ENCODE data around the gene THSD4. TPM values are rescaled to one million over a fixed set of nuclear protein-coding genes. Genes with fewer than 3 reads are reported as not detected.

Gene THSD4
- total RNA-seq, 1 donor, result 50.9 TPM

DNA sequence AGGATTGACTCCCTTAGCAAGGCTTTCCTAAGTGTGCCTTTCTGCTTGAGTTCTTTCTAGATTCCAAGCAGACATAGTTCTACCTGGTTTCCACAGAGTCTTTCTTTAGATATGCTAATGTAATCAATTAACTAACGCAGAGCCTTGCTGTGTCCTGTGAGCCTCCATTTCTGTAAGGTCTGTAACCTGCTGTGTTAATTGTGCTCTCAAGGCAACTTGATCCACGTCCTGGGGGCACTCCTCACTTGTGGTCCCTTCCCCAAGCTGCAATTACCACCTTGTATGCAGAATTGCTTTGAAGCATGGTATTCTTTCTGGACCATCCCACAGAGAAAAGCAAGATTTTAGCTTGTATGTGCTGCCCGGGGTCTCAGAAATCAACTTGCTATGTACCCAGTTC, 29.5 kb upstream of the THSD4 start:
- no peak for TF ChIP-seq CTCF (IDR thresholded peaks at IDR 0.05; ENCODE audit: insufficient read depth, low read length)
- H3K4me3 ChIP-seq (ENCODE audit: low read depth, low read length), result no peak overlapping the region
- DNase-seq (ENCODE audit: low read depth), result no peak

DNA sequence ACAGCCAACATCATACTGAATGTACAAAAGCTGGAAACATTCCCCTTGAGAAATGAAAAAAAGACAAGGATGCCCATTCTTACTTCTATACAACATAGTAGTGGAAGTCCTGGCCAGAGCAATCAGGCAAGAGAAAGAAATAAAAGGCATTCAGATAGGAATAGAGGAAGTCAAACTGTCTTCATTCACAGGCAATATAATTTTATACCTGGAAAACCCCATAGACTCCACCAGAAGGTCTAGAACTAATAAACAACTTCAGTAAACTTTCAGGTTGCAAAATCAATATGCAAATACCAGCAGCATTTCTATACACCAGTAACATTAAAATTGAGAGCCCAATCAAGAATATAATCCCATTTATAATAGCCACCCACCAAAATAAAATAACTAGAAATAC, 27.1 kb upstream of the THSD4 start:
- no peak for TF ChIP-seq CTCF (IDR thresholded peaks at IDR 0.05; ENCODE audit: insufficient read depth, low read length)
- no peak overlapping the region for H3K4me3 ChIP-seq (ENCODE audit: low read depth, low read length)
- no peak for DNase-seq (ENCODE audit: low read depth)

- TF ChIP-seq CTCF (IDR thresholded peaks at IDR 0.05; ENCODE audit: insufficient read depth, low read length), result no peak
- no peak for DNase-seq (ENCODE audit: low read depth)
Measured at GRCh38 chr15:71088683-71089082, 26.6 kb upstream of the THSD4 start.

GRCh38 chr15:71089801-71090200, 25.5 kb upstream of the THSD4 start:
- H3K4me3 ChIP-seq (ENCODE audit: low read depth, low read length), result no peak overlapping the region
- DNase-seq (ENCODE audit: low read depth), result no peak
- no peak for TF ChIP-seq CTCF (IDR thresholded peaks at IDR 0.05; ENCODE audit: insufficient read depth, low read length)

More at GRCh38 chr15:71088683-71089082, 26.6 kb upstream of the THSD4 start:
- no peak overlapping the region for H3K4me3 ChIP-seq (ENCODE audit: low read depth, low read length)

DNA sequence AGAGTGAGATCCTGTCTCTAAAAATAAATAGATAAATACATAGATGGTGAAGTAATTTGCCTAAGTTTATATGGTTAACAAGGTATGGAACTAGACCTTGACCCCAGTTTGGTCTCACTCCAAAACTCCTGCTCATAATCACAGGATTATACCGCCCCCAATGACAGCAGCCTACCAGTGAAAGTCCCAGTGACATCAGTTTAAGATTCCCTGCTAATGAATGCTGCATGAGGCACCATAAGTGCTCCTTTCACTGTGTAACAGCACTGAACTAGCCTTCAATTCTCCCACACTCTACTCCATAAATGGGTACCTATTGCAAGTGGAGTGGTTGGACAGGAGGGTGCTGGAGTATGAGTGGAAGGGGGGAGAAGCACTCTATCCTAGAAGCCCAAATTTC, 23.7 kb upstream of the THSD4 start:
- no peak for DNase-seq (ENCODE audit: low read depth)
- H3K4me3 ChIP-seq (ENCODE audit: low read depth, low read length), result no peak overlapping the region
- no peak for TF ChIP-seq CTCF (IDR thresholded peaks at IDR 0.05; ENCODE audit: insufficient read depth, low read length)

DNA sequence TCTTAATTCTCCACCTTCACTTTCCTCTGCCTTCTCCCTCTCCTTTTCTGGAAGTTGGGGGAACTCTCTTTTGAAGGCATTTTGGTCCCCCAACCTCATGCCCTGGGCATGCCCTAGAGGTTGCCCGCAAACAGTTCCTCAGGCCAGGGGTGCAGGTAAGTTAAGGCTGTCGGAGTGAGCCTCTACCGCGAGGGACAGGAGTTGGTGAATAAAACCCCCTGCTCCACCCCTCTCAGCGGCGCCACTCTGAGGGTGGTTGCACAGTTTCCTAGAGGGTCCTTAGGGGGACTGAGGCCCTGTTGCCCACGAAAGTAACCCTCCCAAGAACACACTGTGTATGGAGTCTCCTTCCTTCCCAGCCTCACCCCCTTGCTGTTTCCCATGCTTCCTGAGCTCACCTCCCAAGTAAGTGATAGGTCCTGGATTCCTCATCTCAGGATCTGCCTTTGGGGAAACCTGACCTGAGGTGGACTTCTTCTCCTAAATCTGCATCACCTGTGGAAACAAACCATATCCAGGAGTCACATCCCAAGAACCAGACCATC, 23.1 kb upstream of the THSD4 start:
- TF ChIP-seq CTCF (IDR thresholded peaks at IDR 0.05; ENCODE audit: insufficient read depth, low read length), result no peak
- no peak overlapping the region for H3K4me3 ChIP-seq (ENCODE audit: low read depth, low read length)
- no peak for DNase-seq (ENCODE audit: low read depth)

Measured in fibroblast of the aortic adventitia (primary cell).